ENCODE data around the gene MLLT10.

The MLLT10 gene

DNA sequence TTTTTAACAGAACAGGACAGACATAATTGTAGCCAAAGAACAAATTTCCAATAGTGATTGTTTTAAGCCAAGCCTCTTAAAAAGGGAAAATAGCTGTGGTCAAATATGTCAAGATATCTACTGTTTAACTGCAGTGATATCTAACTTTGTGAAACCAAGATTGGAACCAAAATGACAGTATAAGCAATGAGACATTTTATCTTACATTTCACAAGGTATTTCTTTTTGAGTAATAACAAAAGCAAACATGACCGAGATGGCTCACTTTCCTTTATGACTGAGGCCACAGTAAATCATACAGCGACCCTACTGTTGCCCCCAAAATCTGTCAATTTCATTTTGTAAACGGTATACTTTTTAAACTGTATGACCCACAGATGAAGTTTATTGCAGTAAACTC is 215.8 kb downstream of the MLLT10 start:
- no peak overlapping the region for H3K14ac ChIP-seq (ENCODE audit: low read length in 2 of 2)

DNA sequence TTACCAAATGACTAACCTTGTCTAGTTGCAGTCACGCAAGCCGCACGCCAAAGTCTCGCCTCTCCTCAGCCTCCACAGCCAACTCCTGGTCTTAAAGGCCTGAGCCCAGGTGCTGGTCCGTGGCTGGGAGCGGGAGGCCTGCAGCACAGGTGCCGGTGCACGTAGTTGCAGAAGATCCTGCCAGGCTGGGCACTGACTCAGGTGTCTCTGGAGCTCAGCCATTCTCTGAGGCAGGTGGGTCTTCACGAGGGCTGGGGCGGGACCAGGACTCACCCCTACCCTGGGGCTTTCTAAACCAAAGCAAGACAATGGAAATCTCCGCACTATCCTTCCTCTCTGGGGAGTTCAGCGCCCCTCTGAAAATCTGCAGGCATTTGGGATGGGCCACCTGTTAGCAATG is 216.4 kb downstream of the MLLT10 start:
- Histone ChIP-seq H2BK12ac (ENCODE audit: low read length in 2 of 2) (no peak overlapping the region), H3K27me3 (ENCODE audit: control insufficient read depth in 1 of 2, insufficient read depth in 1 of 2, low read length in 2 of 2) (no peaks in the 10 kb centered on the region), H3K4me3 (ENCODE audit: insufficient read depth in 1 of 2, low read depth in 1 of 2, low read length in 2 of 2) (no peak overlapping the region), H3K4ac (ENCODE audit: low read depth in 1 of 2, low read length in 2 of 2) (no peak overlapping the region), H3K14ac (ENCODE audit: low read length in 2 of 2) (peak overlapping the region in 1 of 2 experiments; percentile 53), H3K79me1 (replicated peaks; ENCODE audit: low read length, poor library complexity, severe bottlenecking) (peaks cover 4% of the 10 kb centered on the region), H2AFZ (ENCODE audit: low read depth, low read length) (peak overlapping the region; percentile 37), H2BK5ac (ENCODE audit: low read depth, low read length, poor library complexity, severe bottlenecking) (no peak overlapping the region), H2BK15ac (ENCODE audit: low read depth, poor library complexity, severe bottlenecking) (no peak overlapping the region), H3K27ac (ENCODE audit: low read length, poor library complexity, severe bottlenecking) (no peak overlapping the region), H3K23ac (ENCODE audit: low read length in 2 of 2) (no peak overlapping the region), H4K8ac (ENCODE audit: low read length) (no peak overlapping the region), H4K91ac (ENCODE audit: low read length) (no peak overlapping the region), H3K18ac (ENCODE audit: low read depth in 1 of 2, low read length in 2 of 2) (no peak overlapping the region), H3K36me3 (ENCODE audit: control insufficient read depth in 1 of 2, insufficient read depth in 2 of 2, low read depth in 1 of 2, low read length in 2 of 2) (peaks cover 5 to 9% of the 10 kb centered on the region in 2 experiments), H3K9me3 (ENCODE audit: control insufficient read depth, low read length) (no peaks in the 10 kb centered on the region), H2AK5ac (ENCODE audit: low read length, severe bottlenecking) (no peak overlapping the region), H3K4me2 (ENCODE audit: low read length, poor library complexity, severe bottlenecking) (no peak overlapping the region), H2BK120ac (ENCODE audit: low read depth, low read length) (no peak overlapping the region), H3K4me1 (ENCODE audit: control insufficient read depth, insufficient read depth, low read depth, low read length) (peaks cover 17% of the 10 kb centered on the region), H3K9ac (ENCODE audit: low read length) (no peak overlapping the region)
- 92% methylated on average over 12 of the region's 12 CpGs for WGBS
- DNase-seq, result no peak

More for the DNA sequence above, 215.8 kb downstream of the MLLT10 start:
- Histone ChIP-seq H3K4me3 (ENCODE audit: insufficient read depth in 1 of 2, low read depth in 1 of 2, low read length in 2 of 2) (no peak overlapping the region), H2AK5ac (ENCODE audit: low read length, severe bottlenecking) (no peak overlapping the region), H4K8ac (ENCODE audit: low read length) (no peak overlapping the region), H2BK15ac (ENCODE audit: low read depth, poor library complexity, severe bottlenecking) (no peak overlapping the region), H3K79me1 (replicated peaks; ENCODE audit: low read length, poor library complexity, severe bottlenecking) (peaks cover 4% of the 10 kb centered on the region), H3K36me3 (ENCODE audit: control insufficient read depth in 1 of 2, insufficient read depth in 2 of 2, low read depth in 1 of 2, low read length in 2 of 2) (peaks cover 9 to 10% of the 10 kb centered on the region in 2 experiments), H3K4me2 (ENCODE audit: low read length, poor library complexity, severe bottlenecking) (no peak overlapping the region), H3K18ac (ENCODE audit: low read depth in 1 of 2, low read length in 2 of 2) (no peak overlapping the region), H3K27me3 (ENCODE audit: control insufficient read depth in 1 of 2, insufficient read depth in 1 of 2, low read length in 2 of 2) (no peaks in the 10 kb centered on the region), H3K9me3 (ENCODE audit: control insufficient read depth, low read length) (no peaks in the 10 kb centered on the region), H2BK5ac (ENCODE audit: low read depth, low read length, poor library complexity, severe bottlenecking) (no peak overlapping the region), H2AFZ (ENCODE audit: low read depth, low read length) (no peak overlapping the region), H2BK120ac (ENCODE audit: low read depth, low read length) (no peak overlapping the region), H3K27ac (ENCODE audit: low read length, poor library complexity, severe bottlenecking) (no peak overlapping the region), H4K91ac (ENCODE audit: low read length) (no peak overlapping the region), H3K23ac (ENCODE audit: low read length in 2 of 2) (no peak overlapping the region), H2BK12ac (ENCODE audit: low read length in 2 of 2) (no peak overlapping the region), H3K9ac (ENCODE audit: low read length) (no peak overlapping the region), H3K4ac (ENCODE audit: low read depth in 1 of 2, low read length in 2 of 2) (no peak overlapping the region), H3K4me1 (ENCODE audit: control insufficient read depth, insufficient read depth, low read depth, low read length) (peaks cover 17% of the 10 kb centered on the region)
- 93% methylated on average over 3 of the region's 3 CpGs for WGBS
- no peak for DNase-seq

DNA sequence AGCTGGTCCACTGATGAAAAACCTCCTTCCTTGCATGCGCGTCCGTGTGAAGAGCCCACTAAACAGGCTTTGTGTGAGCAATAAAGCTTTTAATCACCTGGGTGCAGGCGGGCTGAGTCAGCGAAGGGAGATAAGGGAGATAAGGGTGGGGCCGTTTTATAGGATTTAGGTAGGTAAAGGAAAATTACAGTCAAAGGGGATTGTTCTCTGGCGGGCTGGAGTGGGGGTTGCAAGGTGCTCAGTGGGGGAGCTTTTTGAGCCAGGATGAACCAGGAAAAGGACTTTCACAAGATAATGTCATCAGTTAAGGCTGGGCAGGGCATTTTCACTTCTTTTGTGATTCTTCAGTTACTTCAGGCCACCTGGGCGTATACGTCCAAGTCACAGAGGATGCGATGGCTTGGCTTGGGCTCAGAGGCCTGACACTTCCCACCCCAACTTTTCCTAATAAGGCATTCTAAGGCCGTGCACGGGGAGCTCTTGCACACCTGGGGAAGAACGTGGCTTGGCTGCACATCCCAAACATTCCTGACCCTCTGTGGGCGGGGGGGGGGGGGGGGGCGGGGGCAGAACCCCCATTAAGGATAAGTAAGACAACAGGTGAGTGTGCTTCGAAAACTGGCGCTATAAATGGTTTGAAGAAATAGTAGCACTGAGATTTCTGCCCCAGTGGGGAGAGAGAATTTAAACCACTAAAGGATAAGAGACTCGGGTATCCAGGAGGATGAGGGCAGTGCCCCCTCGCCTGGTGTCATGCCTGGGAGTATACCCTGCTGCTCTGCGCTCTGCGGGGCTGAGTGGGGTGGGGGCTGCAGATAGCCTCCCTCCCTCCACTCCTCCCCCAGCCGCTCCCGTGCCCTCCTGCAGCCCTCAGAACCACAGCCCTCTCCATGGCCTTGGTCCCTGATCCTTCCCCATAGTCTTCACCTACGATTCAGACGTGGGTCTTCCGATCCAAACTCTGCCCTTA is 217.6 kb downstream of the MLLT10 start:
- Histone ChIP-seq H3K23ac (ENCODE audit: low read length in 2 of 2) (no peak overlapping the region), H3K27me3 (ENCODE audit: control insufficient read depth in 1 of 2, insufficient read depth in 1 of 2, low read length in 2 of 2) (no peaks in the 10 kb centered on the region)

DNA sequence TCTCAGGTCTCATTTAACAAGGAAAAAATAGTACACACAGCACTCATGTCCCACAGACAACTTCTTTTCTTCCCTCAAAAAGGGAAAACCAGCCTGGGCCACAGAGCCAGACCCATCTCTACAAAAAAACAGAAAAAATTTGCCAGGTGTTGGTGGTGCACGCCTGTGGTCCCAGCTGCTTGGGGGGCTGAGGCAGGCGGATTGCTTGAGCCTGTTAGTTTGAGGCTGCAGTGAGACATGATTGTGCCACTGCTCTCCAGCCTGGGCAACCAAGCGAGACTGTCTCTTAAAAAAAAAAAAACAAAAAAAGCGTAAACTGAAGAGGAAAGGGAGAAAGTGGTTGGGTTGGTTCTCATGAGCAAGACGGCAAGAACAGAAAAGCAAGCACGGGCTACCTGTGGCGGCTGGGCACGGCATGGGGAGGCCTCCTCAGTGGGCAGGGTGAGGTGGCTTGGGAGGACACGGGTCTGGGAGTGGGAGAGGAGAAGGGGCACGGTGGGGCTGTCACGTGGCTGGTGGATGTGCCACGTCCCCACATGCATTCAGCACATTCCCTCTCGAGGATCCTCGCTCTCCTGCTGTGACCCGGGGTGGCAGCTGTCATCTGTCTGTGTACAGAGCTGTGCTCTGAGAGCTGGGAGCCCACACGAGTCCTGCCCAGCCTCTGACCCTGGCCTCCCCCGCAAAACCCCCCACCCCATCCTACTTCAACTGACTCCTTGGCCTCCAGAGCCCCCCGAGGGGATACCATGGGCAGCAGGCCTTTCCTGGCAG is 219.7 kb downstream of the MLLT10 start:
- no peak overlapping the region for H2AK5ac ChIP-seq (ENCODE audit: low read length, severe bottlenecking)
- H2AFZ ChIP-seq (ENCODE audit: low read depth, low read length), result no peak overlapping the region
- H4K8ac ChIP-seq (ENCODE audit: low read length), result no peak overlapping the region
- H3K36me3 ChIP-seq (ENCODE audit: control insufficient read depth in 1 of 2, insufficient read depth in 2 of 2, low read depth in 1 of 2, low read length in 2 of 2), result peaks cover under 1 to 18% of the 10 kb centered on the region in 2 experiments
- no peak overlapping the region for H4K91ac ChIP-seq (ENCODE audit: low read length)
- no peak for DNase-seq
- 92% methylated on average over 16 of the region's 18 CpGs for WGBS
- H2BK12ac ChIP-seq (ENCODE audit: low read length in 2 of 2), result peak overlapping the region in 1 of 2 experiments; percentile 34
- H3K9me3 ChIP-seq (ENCODE audit: control insufficient read depth, low read length), result no peaks in the 10 kb centered on the region
- H3K9ac ChIP-seq (ENCODE audit: low read length), result no peak overlapping the region
- H3K23ac ChIP-seq (ENCODE audit: low read length in 2 of 2), result no peak overlapping the region
- peak overlapping the region in 1 of 2 experiments; percentile 91 for H3K14ac ChIP-seq (ENCODE audit: low read length in 2 of 2)
- H3K4me2 ChIP-seq (ENCODE audit: low read length, poor library complexity, severe bottlenecking), result no peak overlapping the region
- peak overlapping the region in 1 of 2 experiments; percentile 42 for H3K18ac ChIP-seq (ENCODE audit: low read depth in 1 of 2, low read length in 2 of 2)
- no peak overlapping the region for H2BK15ac ChIP-seq (ENCODE audit: low read depth, poor library complexity, severe bottlenecking)
- peaks cover 18% of the 10 kb centered on the region for H3K4me1 ChIP-seq (ENCODE audit: control insufficient read depth, insufficient read depth, low read depth, low read length)
- H2BK5ac ChIP-seq (ENCODE audit: low read depth, low read length, poor library complexity, severe bottlenecking), result no peak overlapping the region
- H2BK120ac ChIP-seq (ENCODE audit: low read depth, low read length), result no peak overlapping the region
- H3K27ac ChIP-seq (ENCODE audit: low read length, poor library complexity, severe bottlenecking), result no peak overlapping the region
- H3K27me3 ChIP-seq (ENCODE audit: control insufficient read depth in 1 of 2, insufficient read depth in 1 of 2, low read length in 2 of 2), result no peaks in the 10 kb centered on the region
- no peak overlapping the region for H3K4me3 ChIP-seq (ENCODE audit: insufficient read depth in 1 of 2, low read depth in 1 of 2, low read length in 2 of 2)
- H3K79me1 ChIP-seq (replicated peaks; ENCODE audit: low read length, poor library complexity, severe bottlenecking), result peaks cover 2% of the 10 kb centered on the region
- H3K4ac ChIP-seq (ENCODE audit: low read depth in 1 of 2, low read length in 2 of 2), result no peak overlapping the region

More for the DNA sequence above, 217.6 kb downstream of the MLLT10 start:
- Histone ChIP-seq H3K4me3 (ENCODE audit: insufficient read depth in 1 of 2, low read depth in 1 of 2, low read length in 2 of 2) (no peak overlapping the region), H3K79me1 (replicated peaks; ENCODE audit: low read length, poor library complexity, severe bottlenecking) (peaks cover 2% of the 10 kb centered on the region), H2BK15ac (ENCODE audit: low read depth, poor library complexity, severe bottlenecking) (no peak overlapping the region), H2AFZ (ENCODE audit: low read depth, low read length) (no peak overlapping the region), H3K18ac (ENCODE audit: low read depth in 1 of 2, low read length in 2 of 2) (no peak overlapping the region), H4K91ac (ENCODE audit: low read length) (no peak overlapping the region), H3K4ac (ENCODE audit: low read depth in 1 of 2, low read length in 2 of 2) (no peak overlapping the region), H2BK12ac (ENCODE audit: low read length in 2 of 2) (no peak overlapping the region), H2BK120ac (ENCODE audit: low read depth, low read length) (no peak overlapping the region), H4K8ac (ENCODE audit: low read length) (no peak overlapping the region), H3K4me1 (ENCODE audit: control insufficient read depth, insufficient read depth, low read depth, low read length) (peaks cover 17% of the 10 kb centered on the region), H3K9ac (ENCODE audit: low read length) (no peak overlapping the region), H3K14ac (ENCODE audit: low read length in 2 of 2) (no peak overlapping the region), H2AK5ac (ENCODE audit: low read length, severe bottlenecking) (no peak overlapping the region), H3K27ac (ENCODE audit: low read length, poor library complexity, severe bottlenecking) (no peak overlapping the region), H3K36me3 (ENCODE audit: control insufficient read depth in 1 of 2, insufficient read depth in 2 of 2, low read depth in 1 of 2, low read length in 2 of 2) (peaks cover 5 to 9% of the 10 kb centered on the region in 2 experiments), H2BK5ac (ENCODE audit: low read depth, low read length, poor library complexity, severe bottlenecking) (no peak overlapping the region), H3K9me3 (ENCODE audit: control insufficient read depth, low read length) (no peaks in the 10 kb centered on the region), H3K4me2 (ENCODE audit: low read length, poor library complexity, severe bottlenecking) (no peak overlapping the region)
- DNase-seq, result no peak
- WGBS, result 65% methylated on average over 25 of the region's 26 CpGs
